T1000 (cell line): ENCODE data around the gene PIKFYVE.
"Not testable (repeated sequence)": the region's sequence is repeated elsewhere in the genome, so short reads cannot be mapped to it uniquely, and the experiment has no call there.

Source experiments
- DNase-seq: peaks from one replicate; lab custom pipeline; 2025; ENCODE audit warnings: mixed read lengths; lab: John Stamatoyannopoulos, UW

Gene PIKFYVE

GRCh38 chr2:208255557-208256106, 10.4 kb upstream of the PIKFYVE start:
- no peak for DNase-seq

GRCh38 chr2:208256192-208256782, 9.8 kb upstream of the PIKFYVE start:
- no peak for DNase-seq

DNA sequence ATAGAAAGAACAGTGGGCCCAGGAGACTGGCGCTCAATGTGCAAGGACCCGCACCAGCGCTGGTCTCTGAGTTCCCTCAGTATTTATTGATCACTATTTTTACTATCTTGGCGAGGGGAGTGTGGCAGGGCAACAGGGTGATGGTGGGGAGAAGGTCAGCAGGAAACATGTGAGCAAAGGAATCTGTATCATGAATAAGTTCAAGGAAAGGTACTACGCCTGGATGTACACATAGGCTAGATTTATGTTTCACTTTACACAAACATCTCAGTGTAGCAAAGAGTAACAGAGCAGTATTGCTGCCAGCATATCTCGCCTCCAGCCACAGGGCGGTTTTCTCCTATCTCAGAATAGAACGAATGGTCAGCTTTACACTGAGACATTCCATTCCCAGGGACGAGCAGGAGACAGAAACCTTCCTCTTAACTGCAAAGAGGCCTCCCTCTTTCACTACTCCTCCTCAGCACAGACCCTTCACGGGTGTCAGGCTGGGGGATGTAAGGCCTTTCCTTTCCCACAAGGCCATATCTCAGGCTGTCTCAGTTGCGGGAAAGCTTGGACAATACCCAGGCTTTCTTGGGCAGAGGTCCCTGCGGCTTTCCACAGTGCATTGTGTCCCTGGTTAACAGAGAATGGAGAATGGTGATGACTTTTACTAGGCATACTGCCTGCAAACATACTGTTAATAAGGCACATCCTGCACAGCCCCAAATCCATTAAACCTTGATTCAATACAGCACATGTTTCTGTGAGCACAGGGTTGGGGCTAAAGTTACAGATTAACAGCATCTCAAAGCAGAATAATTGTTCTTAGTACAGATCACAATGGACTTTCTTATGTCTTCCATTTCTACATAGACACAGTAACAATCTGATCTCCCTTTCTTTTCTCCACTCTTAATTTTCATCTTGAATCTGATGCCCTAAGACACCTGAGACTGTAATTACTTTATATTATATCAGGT, 8.9 kb upstream of the PIKFYVE start:
- DNase-seq, result not testable (repeated sequence)

- no peak for DNase-seq
Measured at GRCh38 chr2:208265371-208265800, 669 bp upstream of the PIKFYVE start.

GRCh38 chr2:208266553-208266893, 468 bp downstream of the PIKFYVE start:
- no peak for DNase-seq

DNA sequence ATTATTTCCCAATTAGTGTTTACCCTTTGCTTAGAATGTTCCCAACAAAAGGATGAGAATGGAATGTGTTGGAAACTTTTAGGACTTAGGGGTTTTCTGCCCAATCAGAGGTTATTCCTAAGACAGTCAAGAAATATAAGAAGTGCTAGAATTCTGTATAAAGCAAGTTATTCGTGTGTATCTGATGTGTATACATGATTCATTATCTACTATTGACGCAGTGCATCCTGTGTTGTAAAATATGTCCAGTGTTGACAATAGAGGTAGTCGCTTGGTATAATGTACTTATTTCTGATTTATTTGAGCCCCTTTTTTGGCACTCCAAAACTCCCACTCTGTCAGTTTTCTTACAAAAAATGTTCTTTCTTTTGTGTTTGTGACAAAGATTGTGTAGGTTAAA, 881 bp downstream of the PIKFYVE start:
- no peak for DNase-seq

- DNase-seq, result not testable (repeated sequence)
Measured at GRCh38 chr2:208267526-208267925, 1.5 kb downstream of the PIKFYVE start.

DNA sequence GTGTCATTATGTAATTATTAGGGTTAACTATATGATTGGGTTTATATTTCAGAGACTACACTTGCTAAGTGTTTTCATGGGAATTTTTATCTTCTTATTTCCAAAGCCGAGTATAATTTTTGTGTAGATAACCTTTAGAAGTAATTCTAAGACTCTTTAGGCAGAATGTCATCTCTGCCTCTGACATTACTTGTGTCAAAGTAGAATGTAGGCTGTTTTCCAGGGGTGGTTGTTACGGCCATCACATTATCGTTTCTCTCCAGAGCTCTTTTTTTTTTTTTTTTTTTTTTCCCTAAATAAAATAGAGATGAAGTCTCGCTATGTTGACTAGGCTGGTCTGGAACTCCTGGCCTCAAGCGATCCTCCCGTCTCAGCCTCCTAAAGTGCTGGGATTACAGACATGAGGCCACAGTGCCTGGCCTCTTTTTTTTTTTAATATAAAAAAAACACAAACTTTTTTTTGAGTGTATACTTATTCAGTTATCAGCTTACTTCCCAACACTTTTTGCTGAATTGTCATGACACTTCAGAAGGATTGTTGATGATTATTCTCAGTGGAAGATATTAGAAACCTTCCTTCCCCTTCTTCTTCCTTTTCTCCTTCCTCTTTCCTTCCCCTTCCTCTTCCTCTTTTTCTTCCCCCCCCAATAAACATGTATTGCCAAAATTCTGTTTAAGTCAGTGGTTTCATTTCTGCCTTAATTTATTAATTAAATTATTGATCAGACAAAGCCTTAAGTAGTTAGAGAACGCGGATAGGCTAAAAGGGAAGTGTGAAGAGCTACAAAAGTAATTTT, 2.3 kb downstream of the PIKFYVE start:
- no peak for DNase-seq

- no peak for DNase-seq
Measured at GRCh38 chr2:208269091-208269490, 3.0 kb downstream of the PIKFYVE start.

- no peak for DNase-seq
Measured at GRCh38 chr2:208274748-208275147, 8.7 kb downstream of the PIKFYVE start.

DNA sequence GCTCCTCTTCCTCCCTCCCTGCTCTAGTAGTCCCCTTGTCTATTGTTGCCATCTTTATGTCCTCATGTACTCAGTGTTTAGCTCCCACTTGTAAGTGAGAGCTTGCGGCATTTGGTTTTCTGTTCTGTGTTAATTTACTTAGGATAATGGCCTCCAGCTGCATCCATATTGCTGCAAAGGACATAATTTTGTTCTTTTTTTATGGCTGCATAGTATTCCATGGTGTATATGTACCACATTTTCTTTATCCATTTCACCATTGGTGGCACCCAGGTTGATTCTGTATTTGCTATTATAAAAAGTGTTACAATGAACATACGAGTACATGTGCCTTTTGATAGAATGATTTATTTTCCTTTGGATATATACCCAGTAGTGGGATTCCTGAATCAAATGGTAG, 12.5 kb downstream of the PIKFYVE start:
- DNase-seq, result no peak

- DNase-seq, result no peak
Measured at GRCh38 chr2:208279236-208279635, 13.2 kb downstream of the PIKFYVE start.

DNA sequence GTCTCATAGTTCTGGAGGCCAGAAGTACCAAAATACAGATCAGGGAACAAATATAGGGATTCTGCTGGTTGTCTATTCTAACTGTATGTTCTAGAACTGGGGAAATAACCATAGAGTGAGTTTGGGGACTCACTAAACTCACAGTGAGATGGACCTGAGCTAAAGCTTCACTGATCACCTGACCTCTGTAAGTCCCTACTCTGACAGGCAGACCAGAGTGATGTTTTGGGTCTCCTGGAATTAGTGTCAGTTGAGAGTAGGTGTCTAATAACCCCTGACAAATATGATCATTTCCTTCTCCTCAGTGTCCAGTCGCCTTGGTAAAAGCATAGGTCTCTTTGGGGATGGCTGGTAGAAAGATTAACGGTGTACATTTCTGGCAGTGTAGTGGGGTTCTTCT, 14.2 kb downstream of the PIKFYVE start:
- no peak for DNase-seq

GRCh38 chr2:208280933-208281332, 14.9 kb downstream of the PIKFYVE start:
- no peak for DNase-seq

DNA sequence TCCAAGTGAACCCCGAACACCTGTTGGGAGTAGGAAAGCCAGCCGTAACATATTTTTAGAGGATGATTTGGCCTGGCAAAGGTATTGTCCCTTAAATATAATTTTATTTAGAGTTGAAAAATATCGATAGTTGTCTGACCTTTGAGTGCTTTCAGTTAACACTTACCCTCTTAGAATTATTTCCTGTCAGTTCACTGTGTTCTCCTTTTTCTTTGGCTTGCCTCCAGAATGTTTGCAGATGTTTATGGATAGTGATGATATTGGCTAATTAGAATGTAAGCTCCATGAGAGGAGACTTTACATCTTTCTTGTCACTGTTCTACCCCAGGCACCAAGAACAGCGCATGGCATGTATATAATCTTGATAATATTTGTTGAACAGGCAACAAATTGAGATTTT, 19.8 kb downstream of the PIKFYVE start:
- DNase-seq, result no peak

GRCh38 chr2:208294482-208295024, 28.5 kb downstream of the PIKFYVE start:
- DNase-seq, result no peak

GRCh38 chr2:208295834-208296233, 29.8 kb downstream of the PIKFYVE start:
- no peak for DNase-seq

DNA sequence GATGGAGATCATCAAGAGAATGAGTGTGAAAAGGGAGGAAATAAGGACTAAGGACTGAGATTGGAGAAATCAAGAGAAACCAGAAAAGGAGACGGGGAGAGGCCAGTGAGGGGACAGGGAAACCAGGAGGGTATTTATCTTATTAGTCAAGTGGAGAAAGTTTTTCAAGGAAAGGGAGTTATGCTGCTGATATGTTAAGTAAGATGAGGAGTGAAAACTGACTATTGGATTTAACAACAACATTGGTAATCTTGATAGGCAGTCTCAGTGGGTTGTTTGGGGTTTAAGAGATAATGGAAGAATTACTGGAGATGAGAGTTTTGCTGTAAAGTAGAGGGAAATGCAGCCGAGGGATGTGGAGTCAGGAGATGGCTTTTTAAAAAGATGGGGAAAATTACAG, 30.6 kb downstream of the PIKFYVE start:
- DNase-seq, result no peak

- no peak for DNase-seq
Measured at GRCh38 chr2:208297961-208298360, 31.9 kb downstream of the PIKFYVE start.

GRCh38 chr2:208300847-208301618, 35.0 kb downstream of the PIKFYVE start:
- no peak for DNase-seq

GRCh38 chr2:208304157-208304556, 38.1 kb downstream of the PIKFYVE start:
- DNase-seq, result no peak
